Epithelial cell of esophagus (primary cell): ENCODE measurements around the gene SCN7A.
"Not testable (repeated sequence)": the region's sequence is repeated elsewhere in the genome, so short reads cannot be mapped to it uniquely, and the experiment has no call there.

Experiments used
- DNase-seq: peaks from one replicate; pipeline ENCODE4 v3.0.0; 2010; ENCODE audit warnings: low read depth
- H3K4me3 ChIP-seq: 2 replicates; pipeline ENCODE4 v1.5.1; 2011; ENCODE audit warnings: mild to moderate bottlenecking, low read length, control low read depth
- TF ChIP-seq, protein P1 (sequence below): IDR thresholded peaks from 2 replicates; pipeline ENCODE4 v1.5.1; 2011; ENCODE audit warnings: low read depth, mild to moderate bottlenecking, low read length, control low read depth, inconsistent platforms; ENCODE audit not compliant: insufficient read depth; ENCODE audit errors: missing control alignments

The SCN7A gene

DNA sequence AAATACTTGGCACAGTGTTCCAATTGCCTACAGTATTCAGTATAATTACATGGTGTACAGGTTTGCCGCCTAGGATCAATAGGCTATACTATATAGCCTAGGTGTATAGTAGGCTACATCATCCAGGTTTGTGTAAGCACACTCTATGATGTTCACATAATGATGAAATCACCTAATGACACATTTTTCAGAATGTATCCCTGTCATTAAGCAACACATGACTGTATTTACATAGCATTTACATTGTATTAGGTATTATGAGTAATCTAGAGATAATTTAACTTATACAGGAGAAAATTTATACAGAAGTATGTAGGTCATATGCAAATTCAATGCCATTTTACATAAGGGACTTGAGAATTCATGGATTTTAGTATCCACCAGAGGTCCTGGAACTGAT lies 35.4 kb downstream of the SCN7A start:
- no peak overlapping the region for H3K4me3 ChIP-seq
- TF ChIP-seq, protein P1, sequence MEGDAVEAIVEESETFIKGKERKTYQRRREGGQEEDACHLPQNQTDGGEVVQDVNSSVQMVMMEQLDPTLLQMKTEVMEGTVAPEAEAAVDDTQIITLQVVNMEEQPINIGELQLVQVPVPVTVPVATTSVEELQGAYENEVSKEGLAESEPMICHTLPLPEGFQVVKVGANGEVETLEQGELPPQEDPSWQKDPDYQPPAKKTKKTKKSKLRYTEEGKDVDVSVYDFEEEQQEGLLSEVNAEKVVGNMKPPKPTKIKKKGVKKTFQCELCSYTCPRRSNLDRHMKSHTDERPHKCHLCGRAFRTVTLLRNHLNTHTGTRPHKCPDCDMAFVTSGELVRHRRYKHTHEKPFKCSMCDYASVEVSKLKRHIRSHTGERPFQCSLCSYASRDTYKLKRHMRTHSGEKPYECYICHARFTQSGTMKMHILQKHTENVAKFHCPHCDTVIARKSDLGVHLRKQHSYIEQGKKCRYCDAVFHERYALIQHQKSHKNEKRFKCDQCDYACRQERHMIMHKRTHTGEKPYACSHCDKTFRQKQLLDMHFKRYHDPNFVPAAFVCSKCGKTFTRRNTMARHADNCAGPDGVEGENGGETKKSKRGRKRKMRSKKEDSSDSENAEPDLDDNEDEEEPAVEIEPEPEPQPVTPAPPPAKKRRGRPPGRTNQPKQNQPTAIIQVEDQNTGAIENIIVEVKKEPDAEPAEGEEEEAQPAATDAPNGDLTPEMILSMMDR, result no peak
- peak; percentile 64 for DNase-seq

DNA sequence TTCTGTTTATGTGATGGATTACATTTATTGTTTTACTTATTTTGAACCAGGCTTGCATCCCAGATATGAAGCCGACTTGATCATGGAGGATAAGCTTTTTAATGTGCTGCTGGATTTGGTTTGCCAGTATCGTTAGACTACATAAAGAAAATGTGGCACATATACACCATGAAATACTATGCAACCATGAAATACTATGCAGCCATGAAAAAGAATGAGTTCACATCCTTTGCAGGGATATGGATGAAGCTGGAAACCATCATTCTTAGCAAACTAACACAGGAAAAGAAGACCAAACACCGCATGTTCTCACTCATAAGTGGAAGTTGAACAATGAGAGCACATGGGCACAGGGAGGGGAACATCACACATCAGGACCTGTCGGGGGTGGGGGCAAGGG lies 38.2 kb downstream of the SCN7A start:
- not testable (repeated sequence) for H3K4me3 ChIP-seq, DNase-seq

DNA sequence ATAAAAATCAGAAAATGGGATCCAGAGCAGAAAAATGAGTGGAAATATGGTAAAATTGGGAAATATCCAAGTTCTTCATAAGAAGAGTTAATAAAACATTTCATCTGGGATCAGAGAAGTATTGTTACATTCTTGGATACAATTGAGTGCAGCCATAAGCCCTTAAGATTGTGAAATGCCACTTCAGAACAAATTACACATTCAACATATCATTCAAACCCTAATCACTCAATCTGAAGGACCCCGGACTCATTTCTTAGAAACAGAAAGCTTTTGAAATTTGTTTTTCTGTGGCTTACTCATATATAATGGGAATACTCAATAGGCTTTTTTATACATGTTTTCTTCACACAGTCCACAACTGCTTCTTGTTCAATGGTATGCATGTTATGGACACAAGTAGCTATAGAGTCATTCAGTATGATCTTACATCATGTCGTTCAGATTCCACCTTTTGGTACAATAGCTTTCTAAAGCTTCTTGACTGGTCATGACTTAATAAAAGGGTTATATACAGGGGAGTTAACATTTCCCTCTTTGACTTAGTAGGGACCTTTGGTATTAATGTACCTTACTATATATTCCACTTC lies 39.9 kb downstream of the SCN7A start:
- TF ChIP-seq, protein P1, result no peak
- DNase-seq, result no peak
- no peak overlapping the region for H3K4me3 ChIP-seq

DNA sequence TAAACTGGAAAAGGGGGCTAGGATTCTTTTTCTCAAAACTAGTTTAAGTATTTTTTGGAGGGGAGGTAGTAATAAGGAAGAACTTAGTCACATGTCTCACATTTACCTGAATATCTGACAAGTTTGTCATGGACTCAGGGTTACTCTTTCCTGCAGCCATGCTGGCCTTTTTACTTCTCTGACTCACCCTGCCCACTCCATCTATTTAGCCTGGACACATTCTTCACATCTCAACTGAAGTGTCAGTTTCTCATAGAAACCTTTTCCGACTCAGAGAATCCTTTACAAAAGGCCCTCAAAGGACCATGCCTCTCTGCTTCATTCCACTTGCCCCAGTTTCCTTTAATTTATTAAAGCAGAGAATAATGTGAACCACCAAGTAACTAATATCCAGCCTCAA lies 42.6 kb downstream of the SCN7A start:
- no peak overlapping the region for H3K4me3 ChIP-seq
- TF ChIP-seq, protein P1, result no peak
- peak; percentile 29 for DNase-seq

DNA sequence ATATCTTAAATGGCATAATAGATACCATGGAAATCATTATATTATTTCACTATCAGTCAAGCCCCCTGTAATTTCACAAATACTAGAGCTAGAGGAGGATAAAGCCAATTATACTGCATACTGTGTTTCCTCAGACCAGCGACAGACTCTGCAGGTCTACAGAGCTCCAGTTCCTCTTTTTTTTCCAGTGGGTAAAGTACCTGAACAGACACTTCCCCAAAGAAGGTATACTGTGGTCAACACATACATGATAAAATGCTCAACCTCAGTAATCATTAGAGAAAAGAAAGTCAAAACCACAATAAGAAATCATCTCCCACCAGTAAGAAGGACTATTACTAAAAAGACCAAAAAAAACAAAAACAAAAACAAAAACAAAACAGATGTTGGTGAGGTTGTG lies 44.6 kb downstream of the SCN7A start:
- DNase-seq, result no peak
- H3K4me3 ChIP-seq, result no peak overlapping the region
- TF ChIP-seq, protein P1, result no peak

DNA sequence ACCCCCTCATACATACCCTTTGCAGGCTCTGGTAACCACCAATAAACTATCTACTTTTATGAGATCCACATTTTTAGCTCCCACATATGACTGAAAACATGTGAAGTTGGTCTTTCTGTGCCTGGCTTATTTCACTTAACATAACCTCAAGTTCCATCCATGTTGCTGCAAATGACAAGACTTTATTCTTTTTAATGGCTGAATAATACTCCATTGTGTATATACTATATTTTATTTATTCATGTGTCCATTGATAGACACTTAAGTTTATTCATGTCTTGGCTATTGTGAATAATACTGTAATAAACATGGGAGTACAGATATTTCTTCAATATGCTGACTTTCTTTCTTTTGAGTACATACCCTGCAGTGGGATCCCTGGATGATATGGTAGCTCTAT lies 45.9 kb downstream of the SCN7A start:
- DNase-seq, result no peak
- H3K4me3 ChIP-seq, result no peak overlapping the region
- TF ChIP-seq, protein P1, result no peak

DNA sequence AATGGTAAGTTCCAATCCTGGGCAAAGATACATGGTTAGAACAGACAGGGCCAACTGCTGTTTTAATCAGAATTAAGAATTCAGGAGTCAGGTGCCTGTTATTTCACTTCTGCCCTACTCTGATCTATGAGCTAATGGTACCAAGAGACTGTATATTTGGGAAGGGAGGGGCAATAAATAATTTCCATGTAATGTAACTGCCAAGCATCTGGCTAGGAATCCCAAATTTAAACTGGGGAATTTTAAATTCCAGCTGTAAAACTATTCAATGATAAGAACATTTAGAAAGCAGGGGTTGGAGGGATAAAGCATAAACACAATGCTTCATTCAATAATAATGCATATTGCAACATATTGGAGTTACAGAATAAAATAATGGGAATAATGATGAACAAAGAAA lies 49.7 kb downstream of the SCN7A start:
- no peak for DNase-seq
- TF ChIP-seq, protein P1, result no peak
- H3K4me3 ChIP-seq, result no peak overlapping the region
